ENCODE data around the gene SORL1-AS1.
"Not testable (repeated sequence)": the region's sequence is repeated elsewhere in the genome, so short reads cannot be mapped to it uniquely, and the experiment has no call there.

Gene SORL1-AS1

DNA sequence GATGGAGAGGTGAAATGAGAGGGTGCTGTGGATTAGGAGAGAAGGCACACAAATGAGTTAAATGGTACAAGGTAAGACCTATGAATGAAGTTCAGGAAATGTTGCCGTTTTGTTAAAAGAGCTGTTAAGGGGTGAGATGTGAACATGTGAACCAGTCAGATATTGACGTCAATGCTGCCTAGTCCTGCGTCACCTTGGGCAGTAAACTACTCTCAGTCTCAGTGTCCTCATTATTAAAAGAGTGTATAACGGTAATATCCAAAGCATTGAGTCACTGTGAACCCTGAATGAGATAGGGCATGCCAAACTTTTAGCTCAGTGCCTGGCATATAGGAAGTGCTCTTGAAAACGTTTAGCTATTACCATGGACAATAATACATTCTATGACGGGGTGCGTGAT lies 32.4 kb upstream of the SORL1-AS1 start:
- TF ChIP-seq POLR2A (IDR thresholded peaks at IDR 0.05) (no peak), CTCF (IDR thresholded peaks at IDR 0.05) (no peak)
- H3K4me3 ChIP-seq (ENCODE audit: low read depth, poor library complexity, severe bottlenecking): no peak overlapping the region
- intact Hi-C loops (cut with DNase I; ENCODE audit: low total_unique reads): no loop called here
- WGBS, 2 donors: 86 to 88% methylated on average over 7 of the region's 7 CpGs
- no peak for DNase-seq (ENCODE audit: low spot score in 2 of 2)

DNA sequence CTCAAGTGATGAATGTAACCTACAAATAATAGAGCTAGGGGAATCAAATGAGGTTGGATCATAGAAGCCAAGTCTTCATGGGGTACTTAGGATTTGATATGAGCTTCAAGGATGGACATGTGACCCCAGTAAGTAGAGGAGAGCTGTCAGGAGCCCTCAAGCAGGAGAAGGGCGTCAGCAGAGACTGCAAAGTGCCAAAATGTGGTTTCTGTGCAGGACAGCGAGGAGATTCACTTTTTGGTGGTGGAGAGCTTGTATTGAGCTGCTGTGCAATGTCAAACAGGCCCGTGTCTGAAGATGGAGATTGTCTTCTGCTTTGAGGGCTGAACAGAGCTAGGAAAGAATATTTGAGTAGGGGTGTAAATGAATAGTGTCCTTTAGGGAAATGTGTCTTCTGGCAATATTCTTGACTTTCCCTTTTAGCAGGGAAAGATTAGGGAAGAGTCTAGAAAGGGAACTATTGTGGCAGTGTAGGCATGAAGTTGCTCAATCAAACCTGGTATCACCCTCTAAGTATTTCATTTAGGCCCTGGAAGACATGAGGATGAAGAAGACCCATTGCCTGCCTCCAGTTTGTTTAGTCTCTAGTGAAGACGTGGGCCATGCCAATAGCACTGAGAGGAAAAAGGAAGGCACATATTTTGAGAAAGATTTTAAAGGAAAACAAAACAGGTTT lies 31.2 kb upstream of the SORL1-AS1 start:
- TF ChIP-seq POLR2A (IDR thresholded peaks at IDR 0.05) (no peak), CTCF (IDR thresholded peaks at IDR 0.05) (no peak)
- DNase-seq (ENCODE audit: low spot score in 2 of 2): no peak
- whole genome bisulfite sequencing, 2 donors: 77 to 89% methylated on average over 4 of the region's 4 CpGs
- intact Hi-C loops (cut with DNase I; ENCODE audit: low total_unique reads): no loop called here
- no peak overlapping the region for H3K4me3 ChIP-seq (ENCODE audit: low read depth, poor library complexity, severe bottlenecking)

GRCh38 chr11:121482231-121483129 lies 29.7 kb upstream of the SORL1-AS1 start:
- intact Hi-C loops (cut with DNase I; ENCODE audit: low total_unique reads): no loop called here
- DNase-seq (ENCODE audit: low spot score in 2 of 2): no peak
- TF ChIP-seq POLR2A (IDR thresholded peaks at IDR 0.05) (no peak), CTCF (IDR thresholded peaks at IDR 0.05) (no peak)
- WGBS, 2 donors: 77 to 80% methylated on average over 9 of the region's 9 CpGs
- H3K4me3 ChIP-seq (ENCODE audit: low read depth, poor library complexity, severe bottlenecking): no peak overlapping the region

- DNase-seq (ENCODE audit: low spot score in 2 of 2); H3K4me3 ChIP-seq (ENCODE audit: low read depth, poor library complexity, severe bottlenecking); intact Hi-C loops (cut with DNase I; ENCODE audit: low total_unique reads): not testable (repeated sequence)
- WGBS, 2 donors: 82 to 83% methylated on average over 2 of the region's 2 CpGs
Observed at GRCh38 chr11:121481484-121482230, 28.9 kb upstream of the SORL1-AS1 start.

DNA sequence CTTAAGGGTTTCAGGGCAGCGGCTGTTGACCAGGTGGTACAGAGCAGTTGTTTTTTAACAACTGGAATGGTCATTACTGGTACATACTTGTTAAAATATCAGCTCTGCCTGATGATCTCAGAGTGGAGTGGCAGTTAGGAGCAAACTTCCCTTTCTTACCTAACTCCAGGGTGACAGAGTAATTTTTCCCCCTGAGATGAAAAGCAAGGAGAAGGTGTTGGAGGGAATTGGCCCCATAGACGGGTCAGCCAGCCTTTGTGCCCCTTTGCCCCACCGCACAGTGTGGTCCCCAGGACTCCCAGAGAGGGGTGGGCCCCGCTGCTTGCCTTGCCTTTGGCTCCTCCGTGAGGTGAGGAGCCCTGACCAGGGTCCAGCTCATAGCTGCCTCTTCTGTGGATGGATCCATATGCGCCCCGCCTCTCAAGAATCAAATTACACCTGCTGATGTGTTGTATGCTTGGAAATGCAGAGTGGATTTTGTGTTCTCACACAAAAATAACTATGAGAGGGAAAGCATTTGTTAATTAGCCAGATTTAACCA lies 27.0 kb upstream of the SORL1-AS1 start:
- no peak for DNase-seq (ENCODE audit: low spot score in 2 of 2)
- 89 to 90% methylated on average over 7 of the region's 7 CpGs for WGBS, 2 donors
- H3K4me3 ChIP-seq (ENCODE audit: low read depth, poor library complexity, severe bottlenecking): no peak overlapping the region
- intact Hi-C loops (cut with DNase I; ENCODE audit: low total_unique reads): no loop called here
- TF ChIP-seq CTCF (IDR thresholded peaks at IDR 0.05): no peak
- TF ChIP-seq POLR2A (IDR thresholded peaks at IDR 0.05): no peak

All from lower leg skin (tissue), 4 donors.